Ishikawa (cell line): Measurements from ENCODE around the gene PARD3.

Source experiments
- CEBPB ChIP-seq: IDR thresholded peaks from 2 replicates; pipeline ENCODE4 v1.6.1; 2012
- EGR1 ChIP-seq: IDR thresholded peaks from 2 replicates; pipeline ENCODE4 v1.6.1; 2012
- EP300 ChIP-seq: IDR thresholded peaks from 2 replicates; pipeline ENCODE4 v1.6.1; 2012; ENCODE audit warnings: borderline replicate concordance
- FOXM1 ChIP-seq: IDR thresholded peaks from 2 replicates; pipeline ENCODE4 v1.6.1; 2012; ENCODE audit warnings: low read depth, borderline replicate concordance
- MAX ChIP-seq: IDR thresholded peaks from 2 replicates; pipeline ENCODE4 v1.6.1; 2012
- NFIC ChIP-seq: IDR thresholded peaks from 2 replicates; pipeline ENCODE4 v1.6.1; 2012
- RAD21 ChIP-seq: IDR thresholded peaks from 2 replicates; pipeline ENCODE4 v1.6.1; 2012; ENCODE audit warnings: low read depth
- REST ChIP-seq: IDR thresholded peaks from 2 replicates; pipeline ENCODE4 v1.6.1; 2012; ENCODE audit warnings: low read depth, mild to moderate bottlenecking
- TAF1 ChIP-seq: IDR thresholded peaks from 2 replicates; pipeline ENCODE4 v1.6.1; 2012; ENCODE audit warnings: low read depth, mild to moderate bottlenecking
- TEAD4 ChIP-seq: IDR thresholded peaks from 2 replicates; pipeline ENCODE4 v1.6.1; 2012
- USF1 ChIP-seq: IDR thresholded peaks from 2 replicates; pipeline ENCODE4 v1.6.1; 2012

GRCh38 chr10:34547695-34548094 is 267.4 kb downstream of the PARD3 start:
- TF ChIP-seq REST (no peak), EP300 (no peak), MAX (no peak), USF1 (no peak), CEBPB (no peak), NFIC (no peak), EGR1 (no peak), TEAD4 (no peak), RAD21 (no peak), TAF1 (no peak), FOXM1 (no peak)
